MG63 (cell line): Measurements from ENCODE around the gene MRAP. TPM values are rescaled to one million over a fixed set of nuclear protein-coding genes. Genes with fewer than 3 reads are reported as not detected.

ENCODE experiments used
- DNase-seq: peaks from one replicate; pipeline ENCODE4 v3.0.0-alpha.2; 2020
- H3K27me3 ChIP-seq: fragments of 250-450 bp; sonication (Bioruptor Pico); 2 replicates; pipeline ENCODE4 v1.5.1; 2020; ENCODE audit warnings: mild to moderate bottlenecking, moderate library complexity
- H3K36me3 ChIP-seq: fragments of 250-450 bp; sonication (Bioruptor Pico); 2 replicates; pipeline ENCODE4 v1.5.1; 2020; ENCODE audit warnings: mild to moderate bottlenecking, moderate library complexity
- H3K4me3 ChIP-seq: fragments of 250-450 bp; sonication (Bioruptor Pico); 2 replicates; pipeline ENCODE4 v1.5.1; 2020; ENCODE audit warnings: mild to moderate bottlenecking, moderate library complexity
- H3K9me3 ChIP-seq: fragments of 250-450 bp; sonication (Bioruptor Pico); 2 replicates; pipeline ENCODE4 v1.5.1; 2020; ENCODE audit warnings: mild to moderate bottlenecking, moderate library complexity
- total RNA-seq: library from RNA; depleted of rRNA; stranded (reverse); fragments of >200 nt; shearing (Covaris generic); gene quantifications from 2 replicates; pipeline ENCODE4 v1.2.3, GENCODE V29; 2014; ENCODE audit warnings: low replicate concordance

The MRAP gene
- total RNA-seq, 1 experiment from 2014 or later: not detected

DNA sequence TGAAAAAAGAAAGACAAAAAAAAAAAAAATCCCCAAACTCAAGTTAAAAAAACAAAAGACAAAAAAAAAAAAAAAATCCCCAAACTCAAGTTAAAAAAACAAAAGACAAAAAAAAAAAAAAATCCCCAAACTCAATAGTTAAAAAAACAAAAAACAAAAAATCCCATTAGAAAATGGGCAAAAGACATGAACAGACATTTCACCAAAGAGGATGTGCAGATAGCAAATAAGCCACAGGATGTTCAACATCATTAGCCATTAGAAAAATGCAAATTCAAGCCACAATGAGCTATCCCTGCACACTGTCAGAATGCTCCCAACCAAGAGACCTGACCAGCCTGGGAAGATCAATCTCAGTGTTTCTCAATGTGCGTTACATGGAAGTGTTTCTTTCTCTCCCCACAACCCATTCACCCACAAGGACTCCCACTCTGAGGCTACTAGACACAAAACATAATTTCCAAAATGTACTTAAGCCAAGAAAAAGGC, 33.9 kb downstream of the MRAP start:
- Histone ChIP-seq H3K27me3 (no peaks in the 10 kb centered on the region), H3K9me3 (no peaks in the 10 kb centered on the region), H3K36me3 (peaks cover 87% of the 10 kb centered on the region), H3K4me3 (no peak overlapping the region)
- no peak for DNase-seq

DNA sequence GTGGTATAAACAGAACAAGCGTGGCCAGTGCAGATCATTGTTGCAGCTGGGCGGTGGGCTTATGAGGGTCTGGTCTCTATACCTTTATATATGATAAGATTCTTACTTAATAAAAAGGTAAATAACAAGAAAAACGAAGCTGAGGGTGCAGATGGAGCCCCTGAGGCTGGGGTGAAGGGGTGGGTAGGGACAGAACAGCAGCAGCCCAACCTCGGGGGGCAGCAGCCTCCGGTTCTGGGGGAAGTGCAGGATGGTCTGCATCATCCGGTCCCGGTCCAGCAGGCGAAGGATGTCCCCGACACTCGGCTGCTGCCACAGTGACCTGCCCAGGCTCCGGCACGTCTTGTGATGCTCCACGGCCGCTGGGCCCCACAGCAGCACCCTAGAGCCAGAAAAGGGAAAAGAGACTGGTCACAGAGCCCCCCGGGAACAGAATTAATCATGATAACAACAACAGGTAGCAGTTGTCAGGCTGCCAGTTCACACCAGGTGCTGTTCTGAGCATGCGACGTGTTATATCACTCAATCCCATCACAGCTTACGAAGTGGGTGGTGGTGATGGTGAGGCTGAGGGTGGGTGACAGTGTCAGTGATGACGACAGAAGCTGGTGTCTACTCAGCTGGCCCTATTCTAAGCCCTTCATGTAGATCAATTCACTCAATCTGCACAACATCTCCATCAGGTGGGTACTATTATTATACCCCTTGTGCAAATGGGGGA, 35.5 kb downstream of the MRAP start:
- H3K9me3 ChIP-seq: no peaks in the 10 kb centered on the region
- H3K36me3 ChIP-seq: peaks cover 87% of the 10 kb centered on the region
- DNase-seq: no peak
- H3K27me3 ChIP-seq: no peaks in the 10 kb centered on the region
- H3K4me3 ChIP-seq: no peak overlapping the region

DNA sequence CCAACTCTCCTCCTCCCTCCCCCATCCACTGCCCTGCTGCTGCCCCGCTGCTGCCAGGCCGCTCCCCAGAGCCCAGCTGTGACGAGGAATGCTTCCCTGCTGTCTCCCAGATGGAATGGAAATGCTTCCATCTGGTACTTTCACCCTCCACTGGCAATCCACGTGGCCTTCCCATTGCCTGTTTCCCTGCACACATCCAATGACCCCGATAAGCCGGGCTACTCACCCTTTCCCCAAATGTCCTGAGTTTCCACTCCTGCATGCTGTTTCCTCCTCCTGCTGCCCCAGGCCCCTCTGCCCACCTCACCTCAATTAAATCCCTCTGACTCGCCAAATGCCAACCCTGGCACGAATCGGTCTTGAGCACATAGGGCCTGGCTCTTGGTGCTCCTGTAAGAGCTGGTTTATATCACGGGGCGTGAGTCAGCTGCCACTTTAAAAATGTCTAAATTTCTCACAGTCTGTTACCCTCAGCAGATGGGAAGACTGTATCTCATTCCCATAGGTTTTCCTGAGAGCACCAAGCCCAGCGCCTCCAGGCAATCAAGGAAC, 36.4 kb downstream of the MRAP start:
- peaks cover 87% of the 10 kb centered on the region for H3K36me3 ChIP-seq
- H3K27me3 ChIP-seq: no peaks in the 10 kb centered on the region
- DNase-seq: no peak
- H3K9me3 ChIP-seq: no peaks in the 10 kb centered on the region
- H3K4me3 ChIP-seq: no peak overlapping the region

DNA sequence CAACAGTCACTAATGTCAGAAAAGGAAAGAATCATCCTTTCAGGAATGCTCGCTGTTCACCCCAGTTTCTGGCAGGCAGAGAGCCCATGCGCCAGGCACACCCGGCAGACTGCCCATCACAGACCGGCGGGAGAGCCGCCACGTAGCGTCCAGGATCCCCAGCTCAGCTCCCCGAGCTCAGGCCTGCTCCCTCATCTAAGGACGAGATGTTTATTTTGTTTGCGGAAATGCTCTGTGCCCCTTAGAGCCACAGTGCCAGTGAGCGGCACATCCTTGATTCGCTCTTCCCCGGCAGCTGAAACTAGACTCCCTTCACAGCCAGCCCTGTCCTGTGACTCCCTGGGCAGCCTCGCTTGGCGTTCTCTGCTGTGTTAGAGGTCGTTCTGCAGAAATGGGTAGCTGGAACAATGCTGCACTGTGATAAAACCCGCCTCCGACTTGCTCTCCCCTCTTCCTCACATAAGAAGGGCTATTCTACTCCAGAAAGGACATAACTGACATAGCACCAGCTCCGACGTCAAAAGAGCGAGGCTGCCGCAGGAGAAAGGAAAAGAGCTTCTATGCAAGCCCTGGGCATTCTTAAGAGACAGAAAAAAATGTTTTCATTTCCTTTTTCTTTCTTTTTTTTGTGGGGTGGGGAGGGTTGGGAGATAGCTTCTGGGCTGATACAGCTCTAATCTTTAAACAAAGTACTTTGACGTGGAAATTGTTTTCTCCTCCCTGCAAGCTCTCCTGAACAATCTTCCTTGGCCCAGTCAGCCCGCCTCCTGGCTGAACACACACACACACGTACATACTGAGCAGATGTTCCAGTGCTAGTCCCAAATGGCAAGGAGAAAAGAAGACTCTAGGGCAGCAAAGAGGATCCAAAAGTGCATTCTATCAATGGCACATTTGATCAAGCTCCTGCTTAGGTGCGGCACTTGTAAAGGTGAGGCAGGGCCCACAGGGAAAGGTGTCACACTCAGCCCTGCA, 37.2 kb downstream of the MRAP start:
- Histone ChIP-seq H3K27me3 (no peaks in the 10 kb centered on the region), H3K9me3 (no peaks in the 10 kb centered on the region), H3K36me3 (peaks cover 86% of the 10 kb centered on the region), H3K4me3 (no peak overlapping the region)
- no peak for DNase-seq

DNA sequence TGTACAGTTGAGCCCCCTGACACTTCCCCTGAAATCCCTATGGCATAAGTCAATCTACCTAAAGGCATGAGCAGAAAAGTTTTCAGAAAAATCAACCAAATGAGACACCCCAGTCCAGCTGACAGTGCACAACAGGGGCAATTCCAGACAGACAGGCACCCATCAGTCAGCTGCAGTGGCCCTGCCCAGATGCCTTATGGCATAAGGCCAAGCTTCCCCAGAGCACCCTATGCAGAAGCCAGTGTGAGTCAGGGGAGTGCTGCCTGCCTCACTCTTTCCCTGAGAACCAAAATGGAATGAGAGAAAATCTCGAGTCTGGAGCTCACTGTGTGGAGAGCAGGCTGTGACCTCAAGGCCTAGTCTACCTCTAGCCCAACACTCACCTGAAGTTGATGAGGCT, 38.1 kb downstream of the MRAP start:
- no peak overlapping the region for H3K4me3 ChIP-seq
- peaks cover 83% of the 10 kb centered on the region for H3K36me3 ChIP-seq
- no peaks in the 10 kb centered on the region for H3K27me3 ChIP-seq
- H3K9me3 ChIP-seq: no peaks in the 10 kb centered on the region
- peak; percentile 61 for DNase-seq

- no peak for DNase-seq
- Histone ChIP-seq H3K27me3 (no peaks in the 10 kb centered on the region), H3K4me3 (no peak overlapping the region), H3K36me3 (peaks cover 81% of the 10 kb centered on the region), H3K9me3 (no peaks in the 10 kb centered on the region)
These were observed 38.6 kb downstream of the MRAP start for GRCh38 chr21:32337206-32337605.

GRCh38 chr21:32338209-32338921, 39.7 kb downstream of the MRAP start:
- H3K9me3 ChIP-seq: no peaks in the 10 kb centered on the region
- peaks cover 79% of the 10 kb centered on the region for H3K36me3 ChIP-seq
- no peak for DNase-seq
- H3K4me3 ChIP-seq: no peak overlapping the region
- H3K27me3 ChIP-seq: no peaks in the 10 kb centered on the region

DNA sequence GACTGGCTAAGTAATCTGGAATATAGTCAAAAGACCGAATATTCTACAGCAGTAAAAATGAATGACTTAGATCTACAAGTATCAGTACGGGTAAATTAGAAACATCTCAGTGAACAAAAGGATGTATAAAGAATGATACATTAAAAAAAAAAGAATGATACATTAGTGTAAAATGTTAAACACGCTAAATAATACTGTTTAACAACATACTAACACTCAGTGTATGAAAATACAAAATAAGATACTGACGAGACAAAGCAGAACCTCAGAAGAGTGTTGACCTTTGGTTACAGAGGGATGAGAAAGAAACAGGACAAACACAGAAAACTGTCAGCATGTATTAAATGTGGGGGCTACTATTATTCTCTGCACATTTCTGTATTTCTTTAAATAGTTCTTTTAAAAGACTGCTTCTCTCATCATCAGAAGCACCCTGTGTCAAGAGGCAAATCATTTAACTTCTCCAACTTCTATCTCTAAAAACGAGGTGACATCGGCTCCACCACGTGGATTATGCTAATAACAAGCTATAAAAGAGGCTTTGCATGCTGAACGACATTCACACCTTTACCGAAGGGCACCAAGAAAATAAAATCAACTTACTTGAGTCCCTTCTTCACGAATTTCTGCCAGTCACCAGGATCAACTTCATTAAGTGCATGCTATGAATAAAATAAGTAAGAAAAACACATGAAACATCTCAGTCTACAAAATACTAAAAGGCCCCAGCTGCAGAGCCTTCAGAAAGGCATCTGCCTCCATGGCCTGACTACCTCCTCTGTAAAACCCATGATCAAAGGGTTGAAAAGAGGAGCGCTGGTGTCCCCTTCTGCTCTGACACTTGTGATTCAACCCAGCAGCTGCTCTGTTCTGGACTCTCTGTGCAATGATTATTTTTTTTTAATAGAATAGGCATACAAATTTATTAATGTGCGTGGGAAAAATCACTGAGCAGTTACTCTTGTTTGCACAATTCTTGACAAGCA, 42.5 kb downstream of the MRAP start:
- H3K36me3 ChIP-seq: peaks cover 83% of the 10 kb centered on the region
- H3K9me3 ChIP-seq: no peaks in the 10 kb centered on the region
- DNase-seq: no peak
- no peaks in the 10 kb centered on the region for H3K27me3 ChIP-seq
- no peak overlapping the region for H3K4me3 ChIP-seq

- H3K9me3 ChIP-seq: no peaks in the 10 kb centered on the region
- H3K4me3 ChIP-seq: no peak overlapping the region
- peaks cover 89% of the 10 kb centered on the region for H3K36me3 ChIP-seq
- DNase-seq: no peak
- no peaks in the 10 kb centered on the region for H3K27me3 ChIP-seq
These were observed 48.3 kb downstream of the MRAP start for GRCh38 chr21:32346951-32347350.

GRCh38 chr21:32347351-32347750, 48.7 kb downstream of the MRAP start:
- peaks cover 90% of the 10 kb centered on the region for H3K36me3 ChIP-seq

DNA sequence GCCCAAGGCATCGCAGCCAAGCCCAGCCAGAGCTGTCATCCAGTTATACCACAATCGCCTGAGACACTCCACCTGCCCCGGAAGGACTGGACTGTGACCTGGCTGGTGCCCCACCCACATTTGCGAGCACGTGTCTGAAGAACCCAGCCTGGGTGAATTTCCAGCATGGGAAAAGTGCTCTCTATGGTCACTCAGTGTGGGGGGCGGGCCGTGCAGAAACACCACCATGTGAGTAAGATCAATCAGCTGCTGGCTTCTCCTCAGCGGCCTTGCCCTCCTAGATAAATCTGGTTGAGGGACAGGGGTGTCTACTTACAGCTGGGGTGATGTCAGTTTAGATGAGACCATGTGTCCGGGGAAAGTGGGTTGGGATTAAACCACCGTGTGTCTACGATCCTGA, 49.3 kb downstream of the MRAP start:
- Histone ChIP-seq H3K9me3 (no peaks in the 10 kb centered on the region), H3K36me3 (peaks cover 93% of the 10 kb centered on the region), H3K4me3 (no peak overlapping the region), H3K27me3 (no peaks in the 10 kb centered on the region)
- no peak for DNase-seq

More at GRCh38 chr21:32347351-32347750, 48.7 kb downstream of the MRAP start:
- Histone ChIP-seq H3K4me3 (no peak overlapping the region), H3K27me3 (no peaks in the 10 kb centered on the region), H3K9me3 (no peaks in the 10 kb centered on the region)
- no peak for DNase-seq

- no peak overlapping the region for H3K4me3 ChIP-seq
- H3K9me3 ChIP-seq: no peaks in the 10 kb centered on the region
- H3K36me3 ChIP-seq: peaks cover 94% of the 10 kb centered on the region
These were observed 50.1 kb downstream of the MRAP start for GRCh38 chr21:32348604-32349332.

DNA sequence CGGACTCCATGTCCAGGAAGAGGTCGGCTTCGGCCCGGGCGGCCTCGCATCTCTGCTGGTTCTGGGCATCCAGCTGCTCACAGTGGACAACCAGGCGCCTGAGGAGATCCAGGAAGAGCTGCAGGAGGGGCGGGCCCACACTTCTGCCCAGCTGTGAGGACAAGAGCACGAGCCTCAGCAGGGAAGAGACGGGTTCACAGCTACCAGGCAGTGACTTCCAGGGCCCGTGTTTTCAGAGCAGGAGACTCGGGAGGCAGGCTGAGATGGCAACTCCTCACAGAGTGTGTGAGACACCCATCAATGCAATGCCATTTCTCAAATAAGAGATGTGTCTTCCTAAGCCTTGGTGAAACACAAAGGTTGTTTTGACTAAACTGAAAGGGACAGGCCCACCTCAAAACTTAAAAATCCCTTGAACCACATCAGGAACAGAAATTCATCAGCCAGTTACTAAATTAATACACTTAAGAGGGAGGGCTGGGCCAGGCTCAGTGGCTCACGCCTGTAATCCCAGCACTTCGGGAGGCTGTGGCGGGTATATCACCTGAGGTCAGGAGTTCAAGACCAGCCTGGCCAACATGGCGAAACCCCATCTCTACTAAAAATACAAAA, 50.8 kb downstream of the MRAP start:
- H3K9me3 ChIP-seq: no peaks in the 10 kb centered on the region
- peaks cover 94% of the 10 kb centered on the region for H3K36me3 ChIP-seq

More at GRCh38 chr21:32348604-32349332, 50.1 kb downstream of the MRAP start:
- H3K27me3 ChIP-seq: no peaks in the 10 kb centered on the region
- DNase-seq: no peak

GRCh38 chr21:32350211-32350980, 51.7 kb downstream of the MRAP start:
- no peaks in the 10 kb centered on the region for H3K27me3 ChIP-seq
- H3K4me3 ChIP-seq: no peak overlapping the region
- no peak for DNase-seq
- no peaks in the 10 kb centered on the region for H3K9me3 ChIP-seq
- peaks cover 94% of the 10 kb centered on the region for H3K36me3 ChIP-seq

More for the DNA sequence above, 50.8 kb downstream of the MRAP start:
- DNase-seq: no peak
- Histone ChIP-seq H3K27me3 (no peaks in the 10 kb centered on the region), H3K4me3 (no peak overlapping the region)
